ENCODE measurements around the gene UQCC3.

The UQCC3 gene

DNA sequence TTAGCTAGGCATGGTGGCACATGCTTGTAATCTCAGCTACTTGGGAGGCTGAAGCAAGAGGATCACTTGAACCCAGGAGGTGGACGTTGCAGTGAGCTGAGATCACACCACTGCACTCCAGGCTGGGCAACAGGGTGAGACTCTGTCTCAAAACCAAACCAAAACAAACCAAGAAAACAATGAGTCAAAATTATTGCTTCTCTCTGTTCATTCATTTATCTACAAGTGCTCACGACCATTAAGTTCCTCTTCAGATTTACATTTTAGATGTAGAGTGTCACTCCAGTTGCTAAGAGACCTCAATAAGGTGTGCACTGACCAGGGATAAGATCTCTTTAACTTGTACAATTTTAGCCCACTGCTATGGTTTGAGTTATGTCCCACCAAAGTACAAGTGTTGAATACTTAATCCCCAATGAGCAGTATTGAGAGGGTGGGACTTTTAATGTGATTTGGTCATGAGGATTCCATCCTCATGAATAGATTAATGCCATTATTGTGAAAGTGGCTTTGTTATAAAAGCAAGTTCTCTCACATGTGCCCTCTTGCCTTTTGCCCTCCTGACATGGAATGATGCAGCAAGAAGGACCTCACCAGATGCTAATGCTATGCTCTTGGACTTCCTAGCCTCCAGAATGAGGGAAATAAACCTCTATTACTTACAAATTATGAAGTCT lies 48.0 kb downstream of the UQCC3 start:
- Mint-ChIP-seq H3K4me3 (no peak overlapping the region), H3K4me1 (peaks cover 37% of the 10 kb centered on the region), H3K9me3 (no peaks in the 10 kb centered on the region), H3K27ac (peak overlapping the region; percentile 87), H3K36me3 (peaks cover 100% of the 10 kb centered on the region)
- DNase-seq (ENCODE audit: low spot score in 2 of 2) (no peak), ATAC-seq (peak; percentile 89)

DNA sequence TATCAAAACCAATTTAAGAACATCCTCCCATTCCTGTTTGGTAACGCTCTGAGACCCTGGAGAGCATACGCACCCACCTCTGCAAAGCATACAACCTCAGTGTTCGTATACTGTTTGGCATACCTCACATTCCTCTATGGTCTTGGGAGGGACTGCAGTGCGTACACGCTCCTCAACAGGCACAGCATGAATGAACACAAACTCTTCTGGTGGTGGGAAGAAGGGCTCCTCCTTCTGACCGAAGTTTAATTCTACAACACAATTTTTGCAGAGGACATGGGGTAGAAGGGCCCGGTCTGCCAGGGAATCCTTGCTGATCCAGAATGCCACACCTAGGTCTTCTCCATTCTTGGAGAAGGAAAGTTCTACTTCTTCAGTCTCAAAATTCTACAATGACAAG lies 50.5 kb downstream of the UQCC3 start:
- no peak for DNase-seq (ENCODE audit: low spot score in 2 of 2)
- ATAC-seq = no peak
- Mint-ChIP-seq H3K27ac (peak overlapping the region; percentile 29), H3K4me3 (no peak overlapping the region), H3K4me1 (peaks cover 45% of the 10 kb centered on the region), H3K9me3 (no peaks in the 10 kb centered on the region), H3K36me3 (peaks cover 100% of the 10 kb centered on the region)

All from stimulated activated effector memory CD8-positive, alpha-beta T cell treated with anti-CD3 and anti-CD28 coated beads, Interleukin-12 subunit alpha, Interleukin-12 subunit beta, amount 100 ng/mL, for 72 hours (primary cell).